SK-N-SH (cell line): ENCODE data around the gene NFIX.

Source experiments
- CTCF ChIP-seq: fragments of 200-600 bp; sonication (generic); IDR thresholded peaks from 2 replicates; pipeline ENCODE4 v1.6.1; 2017; ENCODE audit warnings: antibody characterized with exemption, mild to moderate bottlenecking, moderate library complexity
- EP300 ChIP-seq, 2 experiments: IDR thresholded peaks; 2 replicates each; pipeline versions ENCODE4 v1.4.0 to v1.6.1; 2012; ENCODE audit warnings: borderline replicate concordance in 1 of 2, low read depth in 1 of 2, low read length in 1 of 2
- MAX ChIP-seq: IDR thresholded peaks from 2 replicates; pipeline ENCODE4 v1.4.0; 2012; ENCODE audit warnings: low read depth
- MEF2A ChIP-seq: IDR thresholded peaks from 2 replicates; pipeline ENCODE4 v1.4.0; 2012; ENCODE audit warnings: low read depth, borderline replicate concordance
- RFX5 ChIP-seq: IDR thresholded peaks from 2 replicates; pipeline ENCODE4 v1.6.1; 2012; ENCODE audit warnings: mild to moderate bottlenecking, improper control_type of control experiment, low read length
- USF1 ChIP-seq: IDR thresholded peaks from 2 replicates; pipeline ENCODE4 v1.4.0; 2012; ENCODE audit warnings: low read depth, borderline replicate concordance
- YY1 ChIP-seq: IDR thresholded peaks from 2 replicates; pipeline ENCODE4 v1.4.0; 2012; ENCODE audit warnings: low read depth, mild to moderate bottlenecking

- TF ChIP-seq MEF2A (no peak), RFX5 (no peak), CTCF (no peak), YY1 (no peak), EP300 (IDR thresholded peaks at IDR 0.05; ENCODE audit: borderline replicate concordance in 1 of 2, low read depth in 1 of 2, low read length in 1 of 2) (no peak), USF1 (no peak), MAX (no peak)
Measured at GRCh38 chr19:13026462-13027370, 31.4 kb downstream of the NFIX start.
